HepG2 (cell line): ENCODE measurements around the gene CD248. TPM values are rescaled to one million over a fixed set of nuclear protein-coding genes. Genes with fewer than 3 reads are reported as not detected.

Experiments used
- DPF2 ChIP-seq: sonication (generic); formaldehyde crosslinking; IDR thresholded peaks from 2 replicates; pipeline ENCODE4 v1.4.0; 2020; ENCODE audit warnings: mild to moderate bottlenecking, low read depth, missing genetic modification reagents, borderline replicate concordance
- ELF3 ChIP-seq: IDR thresholded peaks from 2 replicates; pipeline ENCODE4 v1.6.1; 2016; ENCODE audit warnings: missing genetic modification reagents, missing compliant biosample characterization
- KLF16 ChIP-seq, 2 experiments: sonication (generic) in 1 of 2; formaldehyde crosslinking in 1 of 2; IDR thresholded peaks; 2 replicates each; pipeline versions ENCODE4 v1.6.1 to v1.8.0; 2016 to 2023; ENCODE audit warnings: missing genetic modification reagents in 2 of 2, missing compliant biosample characterization in 1 of 2
- POGZ ChIP-seq: sonication (generic); formaldehyde crosslinking; IDR thresholded peaks from 2 replicates; pipeline ENCODE4 v1.4.0; 2020; ENCODE audit warnings: mild to moderate bottlenecking, missing genetic modification reagents
- POLR2G ChIP-seq: fragments of 200-400 bp; formaldehyde crosslinking; IDR thresholded peaks from 2 replicates; pipeline ENCODE4 v1.6.1; 2018; ENCODE audit warnings: mild to moderate bottlenecking, low read depth, low read length, moderate library complexity
- RCOR2 ChIP-seq: IDR thresholded peaks from 2 replicates; pipeline ENCODE4 v1.6.1; 2016; ENCODE audit warnings: missing biosample characterization, missing genetic modification reagents
- SNAPC2 ChIP-seq: sonication (generic); formaldehyde crosslinking; IDR thresholded peaks from 2 replicates; pipeline ENCODE4 v1.8.1; 2022; ENCODE audit warnings: mild to moderate bottlenecking, missing genetic modification reagents
- STAT5B ChIP-seq: sonication (generic); formaldehyde crosslinking; IDR thresholded peaks from 2 replicates; pipeline ENCODE4 v1.4.0; 2020; ENCODE audit warnings: missing genetic modification reagents
- ZNF484 ChIP-seq: sonication (generic); formaldehyde crosslinking; IDR thresholded peaks from 2 replicates; pipeline ENCODE4 v1.5.1; 2020; ENCODE audit warnings: mild to moderate bottlenecking, low read depth, missing genetic modification reagents, borderline replicate concordance
- ZNF530 ChIP-seq: sonication (generic); formaldehyde crosslinking; IDR thresholded peaks from 2 replicates; pipeline ENCODE4 v1.5.0; 2020; ENCODE audit warnings: low read depth, mild to moderate bottlenecking, missing genetic modification reagents
- polyA plus RNA-seq, 8 experiments: library from polyadenylated mRNA; depleted of rRNA in 3 of 8; stranded (reverse) in 7 of 8; unstranded in 1 of 8; fragments of >200 nt; fragmentation: Illumina TruSeq in 4 of 8; extraction: Trizol in 4 of 8; gene quantifications; 2 replicates each; pipeline versions ENCODE4 v1.2.1 to v1.2.3, GENCODE V29; 2011 to 2016; ENCODE audit warnings: low read depth in 4 of 8, missing spikeins in 1 of 8, mixed read lengths in 1 of 8; ENCODE audit not compliant: insufficient read depth in 1 of 8
- total RNA-seq, 5 experiments: library from RNA; depleted of rRNA; stranded (reverse); fragments of >200 nt; fragmentation: Illumina TruSeq; extraction: Trizol; gene quantifications; 2 replicates each; pipeline ENCODE4 v1.2.3, GENCODE V29; 2016; ENCODE audit warnings: low read depth in 1 of 5
- TF ChIP-seq, protein P1 (sequence below): sonication (generic); formaldehyde crosslinking; IDR thresholded peaks from 2 replicates; pipeline ENCODE4 v1.4.0; 2020; ENCODE audit warnings: low read depth, mild to moderate bottlenecking, missing genetic modification reagents
- TF ChIP-seq, protein P2 (sequence below): sonication (generic); formaldehyde crosslinking; IDR thresholded peaks from 2 replicates; pipeline ENCODE4 v1.9.0; 2021; ENCODE audit warnings: missing genetic modification reagents, mild to moderate bottlenecking, borderline replicate concordance
- TF ChIP-seq, protein P3 (sequence below): sonication (generic); formaldehyde crosslinking; IDR thresholded peaks from 2 replicates; pipeline ENCODE4 v1.5.0; 2020; ENCODE audit warnings: missing genetic modification reagents, mild to moderate bottlenecking, borderline replicate concordance
- TF ChIP-seq, protein P4 (sequence below): sonication (generic); formaldehyde crosslinking; IDR thresholded peaks from 2 replicates; pipeline ENCODE4 v1.4.0; 2020; ENCODE audit warnings: missing genetic modification reagents
- TF ChIP-seq, protein P5 (sequence below): IDR thresholded peaks from 2 replicates; pipeline ENCODE4 v1.6.1; 2016; ENCODE audit warnings: low read depth, borderline replicate concordance
- TF ChIP-seq, protein P6 (sequence below): IDR thresholded peaks from 2 replicates; pipeline ENCODE4 v1.6.1; 2016; ENCODE audit warnings: missing biosample characterization, missing genetic modification reagents, low read depth

The CD248 gene
- total and polyA plus RNA-seq, 2 of the 13 experiments (the other 11 are each of a cell fraction or from before 2014, with no cell fraction given), result 0.25 to 0.35 TPM

DNA sequence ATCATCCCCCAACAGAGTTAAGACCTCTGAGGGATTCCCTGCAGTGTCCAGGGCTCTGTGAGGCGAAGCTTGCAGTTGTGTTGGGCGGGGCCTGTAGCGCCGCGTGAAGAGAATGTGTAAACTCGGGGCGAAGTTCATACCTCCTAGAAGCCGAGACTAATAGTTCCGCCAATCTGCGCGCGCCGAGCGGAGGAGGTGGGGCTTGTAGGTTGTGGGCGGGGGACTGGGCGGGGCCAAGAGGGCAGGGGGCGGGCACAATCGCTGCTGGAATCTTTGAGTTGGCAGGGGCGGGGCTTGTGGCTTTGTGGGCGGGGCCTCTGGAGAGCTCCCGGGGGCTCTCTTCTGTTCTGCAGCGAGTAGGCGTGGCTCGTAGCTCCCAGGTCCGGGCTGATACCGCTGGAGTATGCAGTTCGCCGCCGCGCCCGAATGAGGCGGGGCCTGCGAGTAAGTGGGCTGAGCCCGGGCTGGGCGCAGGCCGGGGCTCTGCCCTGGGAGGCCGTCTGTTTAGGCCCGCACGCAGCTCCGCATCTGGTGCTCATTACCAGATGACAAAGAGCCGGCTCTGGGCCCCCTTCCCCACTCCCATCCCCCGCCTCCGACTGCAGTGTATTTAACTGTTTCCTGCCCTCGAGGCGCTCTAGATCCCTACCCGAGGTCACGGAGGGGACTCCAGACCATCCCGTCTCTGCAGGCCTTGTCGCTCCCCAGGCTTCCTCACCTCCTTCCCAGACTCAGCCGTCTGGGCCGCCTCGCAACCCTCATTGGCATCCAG, 4.1 kb downstream of the CD248 start (continued):
- TF ChIP-seq, protein P1, sequence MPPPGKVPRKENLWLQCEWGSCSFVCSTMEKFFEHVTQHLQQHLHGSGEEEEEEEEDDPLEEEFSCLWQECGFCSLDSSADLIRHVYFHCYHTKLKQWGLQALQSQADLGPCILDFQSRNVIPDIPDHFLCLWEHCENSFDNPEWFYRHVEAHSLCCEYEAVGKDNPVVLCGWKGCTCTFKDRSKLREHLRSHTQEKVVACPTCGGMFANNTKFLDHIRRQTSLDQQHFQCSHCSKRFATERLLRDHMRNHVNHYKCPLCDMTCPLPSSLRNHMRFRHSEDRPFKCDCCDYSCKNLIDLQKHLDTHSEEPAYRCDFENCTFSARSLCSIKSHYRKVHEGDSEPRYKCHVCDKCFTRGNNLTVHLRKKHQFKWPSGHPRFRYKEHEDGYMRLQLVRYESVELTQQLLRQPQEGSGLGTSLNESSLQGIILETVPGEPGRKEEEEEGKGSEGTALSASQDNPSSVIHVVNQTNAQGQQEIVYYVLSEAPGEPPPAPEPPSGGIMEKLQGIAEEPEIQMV (CRISPR knock-in tag), result no peak
- TF ChIP-seq ELF3, result 0 out of 2 replicates have a peak, but pooled peaks have one; percentile 13
- TF ChIP-seq, protein P2, sequence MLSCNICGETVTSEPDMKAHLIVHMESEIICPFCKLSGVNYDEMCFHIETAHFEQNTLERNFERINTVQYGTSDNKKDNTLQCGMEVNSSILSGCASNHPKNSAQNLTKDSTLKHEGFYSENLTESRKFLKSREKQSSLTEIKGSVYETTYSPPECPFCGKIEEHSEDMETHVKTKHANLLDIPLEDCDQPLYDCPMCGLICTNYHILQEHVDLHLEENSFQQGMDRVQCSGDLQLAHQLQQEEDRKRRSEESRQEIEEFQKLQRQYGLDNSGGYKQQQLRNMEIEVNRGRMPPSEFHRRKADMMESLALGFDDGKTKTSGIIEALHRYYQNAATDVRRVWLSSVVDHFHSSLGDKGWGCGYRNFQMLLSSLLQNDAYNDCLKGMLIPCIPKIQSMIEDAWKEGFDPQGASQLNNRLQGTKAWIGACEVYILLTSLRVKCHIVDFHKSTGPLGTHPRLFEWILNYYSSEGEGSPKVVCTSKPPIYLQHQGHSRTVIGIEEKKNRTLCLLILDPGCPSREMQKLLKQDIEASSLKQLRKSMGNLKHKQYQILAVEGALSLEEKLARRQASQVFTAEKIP, result no peak
- TF ChIP-seq, protein P3, sequence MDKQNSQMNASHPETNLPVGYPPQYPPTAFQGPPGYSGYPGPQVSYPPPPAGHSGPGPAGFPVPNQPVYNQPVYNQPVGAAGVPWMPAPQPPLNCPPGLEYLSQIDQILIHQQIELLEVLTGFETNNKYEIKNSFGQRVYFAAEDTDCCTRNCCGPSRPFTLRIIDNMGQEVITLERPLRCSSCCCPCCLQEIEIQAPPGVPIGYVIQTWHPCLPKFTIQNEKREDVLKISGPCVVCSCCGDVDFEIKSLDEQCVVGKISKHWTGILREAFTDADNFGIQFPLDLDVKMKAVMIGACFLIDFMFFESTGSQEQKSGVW (CRISPR knock-in tag), result no peak
- no peak for TF ChIP-seq POGZ (CRISPR knock-in tag)
- TF ChIP-seq KLF16 (CRISPR knock-in tag; IDR thresholded peaks at IDR 0.05), result no peak
- TF ChIP-seq, protein P4, sequence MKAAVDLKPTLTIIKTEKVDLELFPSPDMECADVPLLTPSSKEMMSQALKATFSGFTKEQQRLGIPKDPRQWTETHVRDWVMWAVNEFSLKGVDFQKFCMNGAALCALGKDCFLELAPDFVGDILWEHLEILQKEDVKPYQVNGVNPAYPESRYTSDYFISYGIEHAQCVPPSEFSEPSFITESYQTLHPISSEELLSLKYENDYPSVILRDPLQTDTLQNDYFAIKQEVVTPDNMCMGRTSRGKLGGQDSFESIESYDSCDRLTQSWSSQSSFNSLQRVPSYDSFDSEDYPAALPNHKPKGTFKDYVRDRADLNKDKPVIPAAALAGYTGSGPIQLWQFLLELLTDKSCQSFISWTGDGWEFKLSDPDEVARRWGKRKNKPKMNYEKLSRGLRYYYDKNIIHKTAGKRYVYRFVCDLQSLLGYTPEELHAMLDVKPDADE (CRISPR knock-in tag), result no peak
- TF ChIP-seq POLR2G, result peak; percentile 60; the same call in 1 of the 2 replicates
- TF ChIP-seq, protein P5, sequence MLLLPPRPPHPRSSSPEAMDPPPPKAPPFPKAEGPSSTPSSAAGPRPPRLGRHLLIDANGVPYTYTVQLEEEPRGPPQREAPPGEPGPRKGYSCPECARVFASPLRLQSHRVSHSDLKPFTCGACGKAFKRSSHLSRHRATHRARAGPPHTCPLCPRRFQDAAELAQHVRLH (CRISPR knock-in tag), result no peak
- TF ChIP-seq, protein P6, sequence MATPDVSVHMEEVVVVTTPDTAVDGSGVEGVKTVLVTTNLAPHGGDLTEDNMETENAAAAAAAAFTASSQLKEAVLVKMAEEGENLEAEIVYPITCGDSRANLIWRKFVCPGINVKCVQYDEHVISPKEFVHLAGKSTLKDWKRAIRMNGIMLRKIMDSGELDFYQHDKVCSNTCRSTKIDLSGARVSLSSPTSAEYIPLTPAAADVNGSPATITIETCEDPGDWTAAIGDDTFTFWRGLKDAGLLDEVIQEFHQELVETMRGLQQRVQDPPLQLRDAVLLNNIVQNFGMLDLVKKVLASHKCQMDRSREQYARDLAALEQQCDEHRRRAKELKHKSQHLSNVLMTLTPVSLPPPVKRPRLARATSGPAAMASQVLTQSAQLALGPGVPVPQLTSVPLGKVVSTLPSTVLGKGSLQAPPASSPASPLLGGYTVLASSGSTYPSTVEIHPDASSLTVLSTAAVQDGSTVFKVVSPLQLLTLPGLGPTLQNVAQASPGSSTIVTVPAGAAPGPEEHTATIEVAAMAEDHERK (CRISPR knock-in tag), result no peak
- TF ChIP-seq STAT5B (CRISPR knock-in tag), result no peak
- no peak for TF ChIP-seq ZNF530 (CRISPR knock-in tag)
- no peak for TF ChIP-seq RCOR2 (CRISPR knock-in tag)
- TF ChIP-seq SNAPC2, result no peak
- TF ChIP-seq ZNF484 (CRISPR knock-in tag), result no peak
- no peak for TF ChIP-seq DPF2 (CRISPR knock-in tag)
